ENCODE data around the gene DAGLB.
A peak's percentile ranks its signal among the peaks of the same experiment; 100 is the strongest.
"Not testable (repeated sequence)": the region's sequence is repeated elsewhere in the genome, so short reads cannot be mapped to it uniquely, and the experiment has no call there.

The DAGLB gene

DNA sequence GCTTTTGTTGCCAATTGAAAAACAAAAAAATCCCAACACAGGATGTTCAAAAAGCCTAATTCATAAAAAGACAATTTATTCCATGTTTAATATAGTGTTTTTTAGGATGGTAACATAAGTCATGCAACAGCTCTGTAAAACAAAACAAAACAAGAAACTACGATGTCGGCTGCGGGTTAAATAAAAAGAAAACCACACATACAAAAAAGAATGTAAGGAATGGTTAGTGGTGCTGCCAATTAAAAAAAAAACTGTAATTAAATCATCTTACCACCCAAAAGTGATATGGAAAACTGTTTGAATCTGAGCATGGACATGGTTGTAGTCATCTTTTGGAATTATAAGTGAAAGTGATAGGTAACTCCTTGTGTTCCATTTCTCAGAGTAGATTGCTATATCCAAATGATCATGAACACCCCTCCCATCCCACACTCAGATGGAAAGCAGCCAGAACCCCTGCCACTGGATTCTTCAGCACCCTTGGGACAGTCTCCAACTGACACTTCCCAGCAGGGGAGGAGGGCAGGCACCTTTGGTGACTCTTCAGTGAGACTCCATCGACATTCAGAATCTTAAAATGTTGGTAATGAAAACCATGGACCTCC is 14.3 kb upstream of the DAGLB start:
- DNase-seq: no peak

DNA sequence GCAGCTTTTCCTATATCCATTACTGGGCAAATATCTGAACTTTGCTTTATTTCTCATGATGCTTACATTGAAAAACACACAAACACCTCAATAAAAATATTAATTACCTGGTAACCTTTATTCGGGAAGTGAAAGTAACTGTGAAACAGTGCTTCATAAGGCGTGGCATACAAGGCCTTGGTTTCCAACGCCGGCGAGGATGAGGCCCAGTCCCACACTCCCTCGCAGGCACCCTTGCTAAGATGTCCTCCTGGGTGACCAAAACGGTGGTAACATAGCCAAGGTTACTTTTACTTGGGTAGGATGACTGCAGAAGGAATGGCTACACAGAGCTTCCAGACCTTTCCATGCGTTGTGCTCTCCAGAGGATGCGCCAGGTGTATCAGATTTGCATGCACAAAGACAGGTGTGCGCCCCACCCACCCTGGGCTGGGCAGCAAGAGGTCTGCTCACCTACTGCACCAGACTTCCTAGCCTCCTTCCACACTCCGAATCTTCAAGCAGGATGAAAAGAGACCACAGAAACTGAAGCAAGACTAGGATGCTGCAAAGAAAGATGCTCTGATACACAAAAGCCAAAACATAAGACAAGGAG is 13.3 kb upstream of the DAGLB start:
- no peak for DNase-seq

DNA sequence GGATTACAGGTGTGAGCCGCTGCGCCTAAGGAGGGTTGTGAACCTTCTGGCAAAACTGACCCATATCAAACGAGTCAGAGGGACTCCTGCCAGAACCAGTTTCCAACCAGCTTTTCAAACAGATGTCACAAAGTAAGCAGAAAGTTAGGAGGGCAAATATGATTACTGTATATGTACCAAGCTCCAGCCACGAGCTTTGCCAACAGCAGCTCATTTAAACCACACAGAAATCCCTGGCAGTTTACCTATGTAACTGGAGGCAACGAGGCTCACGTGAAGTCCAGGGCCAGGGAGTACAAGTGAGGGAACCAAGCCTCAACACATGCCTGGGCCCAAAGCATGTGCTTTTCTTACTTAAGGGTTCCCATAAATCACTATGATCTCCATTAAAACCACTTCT is 12.5 kb upstream of the DAGLB start:
- DNase-seq: no peak

DNA sequence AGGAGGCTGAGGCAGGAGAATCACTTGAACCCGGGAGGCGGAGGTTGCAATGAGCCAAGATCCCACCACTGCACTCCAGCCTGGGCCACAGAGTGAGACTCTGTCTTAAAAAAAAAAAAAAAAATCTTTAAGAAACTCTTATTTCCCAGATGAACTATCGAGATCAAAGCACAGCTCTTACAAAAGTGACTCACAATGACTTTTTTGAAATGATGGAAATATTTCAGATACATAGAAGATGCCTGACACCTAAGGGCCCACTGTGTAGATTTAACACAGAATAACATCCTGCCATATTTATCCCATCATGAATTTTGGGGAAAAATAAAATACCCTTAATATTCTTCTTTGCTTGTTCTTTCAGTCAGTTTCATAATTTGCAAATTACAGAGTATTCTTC is 10.9 kb upstream of the DAGLB start:
- not testable (repeated sequence) for DNase-seq

DNA sequence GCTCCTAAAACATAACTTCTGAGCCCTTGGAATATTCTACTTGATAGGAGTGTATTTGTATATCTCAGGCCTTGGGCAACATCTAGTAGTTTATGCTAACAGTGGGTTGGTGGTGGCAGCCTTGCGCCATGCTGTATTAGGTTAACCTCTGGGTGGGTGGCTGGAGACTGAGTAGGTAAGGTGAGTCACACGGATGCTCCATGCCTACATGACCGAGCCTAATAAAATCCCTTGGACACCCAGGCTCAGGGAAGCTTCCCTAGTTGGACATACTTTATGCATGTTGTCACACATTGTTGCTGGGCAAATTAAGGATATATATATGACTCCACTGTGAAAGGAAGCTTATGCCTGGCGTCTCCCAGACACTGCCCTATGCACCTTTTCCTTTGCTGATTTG is 6.0 kb upstream of the DAGLB start:
- DNase-seq: no peak

DNA sequence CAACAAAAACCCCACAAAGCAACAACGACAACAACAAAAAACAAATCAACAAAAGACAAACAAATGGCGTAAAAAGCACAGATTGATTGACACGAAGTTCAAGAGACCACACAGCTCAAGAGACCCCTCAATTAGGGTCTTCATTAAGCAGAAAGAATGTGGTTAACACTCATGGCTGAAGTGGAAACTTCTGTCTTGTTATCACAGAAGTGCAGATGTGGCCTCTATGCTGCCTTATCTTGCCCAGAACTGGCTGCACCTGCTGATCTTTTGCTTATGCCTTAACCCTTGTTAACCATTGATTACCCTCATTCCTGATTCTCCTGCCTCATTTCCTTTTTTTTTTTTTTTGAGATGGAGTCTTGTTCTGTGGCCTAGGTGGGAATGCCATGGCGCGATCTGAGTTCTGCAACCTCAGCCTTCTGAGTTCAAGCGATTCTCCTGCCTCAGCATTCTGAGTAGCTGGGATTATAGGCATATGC is 3.5 kb upstream of the DAGLB start:
- no peak for DNase-seq

DNA sequence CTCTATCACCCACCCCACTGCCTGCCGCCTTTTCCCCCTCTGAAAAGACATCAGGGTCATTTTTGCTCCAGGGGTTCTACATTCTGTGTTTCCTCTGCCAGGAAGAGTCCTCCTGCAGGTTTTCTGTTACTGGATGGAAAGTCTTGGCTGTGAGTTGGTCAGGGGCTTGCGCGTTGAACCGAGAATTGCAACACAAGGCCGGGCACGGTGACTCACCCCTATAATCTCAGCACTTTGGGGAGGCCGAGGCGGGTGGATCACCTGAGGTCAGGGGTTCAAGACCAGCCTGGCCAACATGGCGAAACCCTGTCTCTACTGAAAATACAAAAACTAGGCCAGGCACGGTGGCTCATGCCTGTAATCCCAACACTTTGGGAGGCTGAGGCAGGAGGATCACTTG is 2.8 kb upstream of the DAGLB start:
- DNase-seq: not testable (repeated sequence)

DNA sequence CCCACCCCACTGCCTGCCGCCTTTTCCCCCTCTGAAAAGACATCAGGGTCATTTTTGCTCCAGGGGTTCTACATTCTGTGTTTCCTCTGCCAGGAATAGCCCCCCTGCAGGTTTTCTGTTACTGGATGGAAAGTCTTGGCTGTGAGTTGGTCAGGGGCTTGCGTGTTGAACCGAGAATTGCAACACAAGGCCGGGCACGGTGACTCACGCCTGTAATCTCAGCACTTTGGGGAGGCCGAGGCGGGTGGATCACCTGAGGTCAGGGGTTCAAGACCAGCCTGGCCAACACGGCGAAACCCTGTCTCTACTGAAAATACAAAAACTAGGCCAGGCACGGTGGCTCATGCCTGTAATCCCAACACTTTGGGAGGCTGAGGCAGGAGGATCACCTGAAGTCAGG is 2.1 kb upstream of the DAGLB start:
- DNase-seq: not testable (repeated sequence)

DNA sequence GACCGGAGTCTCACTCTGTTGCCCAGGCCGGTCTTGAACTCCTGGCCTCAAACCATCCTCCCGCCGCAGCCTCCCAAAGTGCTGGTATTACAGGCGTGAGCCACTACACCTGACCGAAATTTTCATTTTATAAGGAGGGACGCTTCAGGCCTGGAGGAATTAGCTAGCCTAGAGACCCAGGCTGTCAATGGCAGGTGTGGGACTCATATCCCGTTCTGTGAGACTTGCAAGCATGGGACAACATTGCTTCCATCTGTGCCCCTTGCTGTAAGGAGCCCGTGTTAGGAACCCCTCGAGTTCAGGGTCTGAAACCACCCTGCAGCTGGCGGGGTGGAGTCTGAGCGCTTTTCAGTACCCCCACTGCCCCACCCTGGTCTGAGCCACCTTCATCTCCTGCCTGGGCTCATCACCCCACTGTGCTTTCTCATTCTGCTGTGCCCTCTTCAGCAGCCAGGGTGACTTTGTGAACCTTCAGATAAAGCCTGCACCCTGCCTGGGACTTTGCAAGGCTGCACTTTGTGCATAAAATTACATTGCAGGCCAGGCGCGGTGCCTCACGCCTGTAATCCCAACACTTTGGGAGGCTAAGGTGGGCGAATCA is 1.3 kb upstream of the DAGLB start:
- no peak for DNase-seq

DNA sequence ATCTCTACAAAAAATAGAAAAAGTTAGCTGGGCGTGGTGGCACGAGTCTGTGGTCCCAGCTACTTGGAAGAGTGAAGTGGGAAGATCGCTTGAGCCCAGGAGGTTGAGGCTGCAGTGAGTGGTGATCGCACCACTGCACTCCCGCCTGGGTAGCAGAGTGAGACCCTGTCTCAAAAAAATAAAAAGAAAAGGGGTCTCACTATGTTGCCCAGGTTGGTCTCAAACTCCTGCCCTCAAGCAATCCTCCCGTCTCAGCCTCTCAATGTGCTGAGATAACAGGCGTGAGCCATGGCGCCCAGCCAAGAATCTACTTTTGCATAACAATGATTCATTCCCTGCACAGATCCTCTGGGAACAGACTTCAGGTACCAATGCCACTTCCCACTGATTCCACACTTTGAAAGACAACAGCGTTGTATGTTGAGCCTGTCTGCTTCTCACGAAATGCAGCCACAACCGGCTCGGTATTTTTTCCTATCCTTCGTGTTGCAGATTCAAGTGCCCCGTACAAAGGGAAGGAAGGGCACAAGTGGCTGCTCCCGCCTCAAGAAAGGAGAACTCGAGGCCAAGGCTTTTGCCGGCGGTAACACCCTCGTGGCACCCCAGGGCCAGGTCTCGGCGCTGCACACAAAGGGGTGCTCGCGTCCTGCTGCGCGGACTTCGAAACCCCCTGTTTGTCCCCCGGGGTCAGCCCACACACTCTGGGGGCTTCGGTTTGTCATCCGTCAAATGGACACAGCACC is 745 bp downstream of the DAGLB start:
- DNase-seq: peak; percentile 31

DNA sequence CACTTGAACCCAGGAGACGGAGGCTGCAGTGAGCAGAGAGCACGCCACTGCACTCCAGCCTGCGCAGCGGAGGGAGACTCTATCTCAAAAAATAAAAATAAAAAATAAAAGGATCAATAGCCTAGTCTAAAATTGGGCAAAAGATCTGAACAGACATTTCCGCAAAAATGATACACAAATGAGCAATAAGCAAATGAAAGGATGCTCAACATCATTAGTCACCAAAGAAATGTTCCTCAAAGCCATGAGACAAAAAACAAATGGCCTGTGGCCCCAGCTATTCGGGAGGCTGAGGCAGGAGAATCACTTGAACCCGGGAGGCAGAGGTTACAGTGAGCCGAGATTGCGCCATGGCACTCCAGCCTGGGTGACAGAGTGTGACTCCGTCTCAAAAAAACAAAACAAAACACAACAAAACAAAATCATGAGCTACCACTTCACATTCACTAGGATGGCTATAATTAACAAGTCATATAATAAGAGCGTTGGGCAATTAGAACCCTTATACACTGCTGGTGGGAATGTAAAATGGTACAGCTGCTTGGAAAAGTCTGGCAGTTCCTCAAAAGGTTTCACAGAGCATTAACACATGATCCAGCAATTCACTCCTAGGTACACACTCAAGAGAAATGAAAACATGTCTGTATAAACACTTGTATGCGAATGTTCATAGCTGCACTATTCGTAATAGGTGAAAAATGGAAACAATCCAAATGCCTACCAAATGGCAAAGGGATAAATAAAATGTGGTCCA is 3.1 kb downstream of the DAGLB start:
- no peak for DNase-seq

DNA sequence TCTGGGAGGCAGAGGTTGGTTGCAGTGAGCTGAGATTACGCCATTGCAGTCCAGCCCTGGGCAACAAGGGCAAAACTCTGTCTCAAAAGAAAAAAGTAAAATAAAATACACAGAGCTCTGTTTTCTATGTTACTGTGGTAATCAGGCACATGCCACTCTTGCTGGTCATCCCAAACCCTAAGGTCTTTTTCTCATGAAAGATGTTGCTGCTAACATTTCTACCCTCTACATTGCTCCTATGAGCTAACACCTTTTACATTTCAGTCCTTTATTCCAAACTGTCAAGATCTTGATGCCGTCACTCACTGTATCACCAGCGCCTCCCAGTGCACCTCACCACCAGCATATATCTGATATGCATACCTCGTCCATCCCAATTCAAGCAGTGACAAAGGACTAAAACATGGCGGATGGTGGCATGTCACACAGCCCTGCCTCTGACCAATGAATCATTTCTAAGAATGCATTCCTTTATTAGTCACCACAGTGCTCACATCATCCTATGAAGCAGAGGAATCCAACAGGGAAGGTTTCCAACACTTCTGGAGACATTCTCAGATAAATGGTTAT is 4.3 kb downstream of the DAGLB start:
- no peak for DNase-seq

DNA sequence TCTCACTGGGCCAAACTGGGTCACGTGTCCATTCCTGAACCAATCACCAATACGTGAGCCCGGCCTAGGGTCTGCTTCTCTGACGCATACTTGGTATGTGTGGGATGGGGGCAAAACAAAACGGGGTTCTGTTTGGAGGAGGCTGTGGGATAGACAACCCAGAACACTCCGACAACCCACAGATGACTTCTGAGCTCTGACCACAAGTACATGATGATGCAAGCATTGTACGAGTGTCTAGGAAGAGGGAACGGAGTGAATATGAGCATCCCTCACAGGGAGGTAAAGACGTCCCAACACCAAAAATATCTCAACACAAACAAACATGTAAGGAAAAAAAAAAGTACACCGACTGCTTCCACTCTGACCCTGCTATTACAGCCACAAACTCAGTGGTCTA is 5.6 kb downstream of the DAGLB start:
- DNase-seq: no peak

DNA sequence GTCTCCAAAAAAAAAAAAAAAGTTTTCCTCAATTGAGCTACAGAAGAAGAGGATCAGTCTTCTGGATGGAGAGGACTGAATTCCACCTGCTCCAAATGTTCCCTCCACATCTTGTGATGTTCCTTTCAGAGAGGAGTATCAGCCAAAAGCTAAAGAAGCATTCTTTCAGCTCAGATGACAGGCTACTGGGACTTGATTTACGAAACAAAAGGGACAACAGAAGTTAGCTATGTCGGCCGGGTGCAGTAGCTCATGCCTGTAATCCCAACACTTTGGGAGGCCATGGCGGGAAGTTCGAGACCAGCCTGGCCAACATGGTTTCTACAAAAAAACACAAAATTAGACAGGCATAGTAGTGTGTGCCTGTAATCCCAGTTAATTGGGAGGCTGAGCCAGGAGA is 7.4 kb downstream of the DAGLB start:
- no peak for DNase-seq

DNA sequence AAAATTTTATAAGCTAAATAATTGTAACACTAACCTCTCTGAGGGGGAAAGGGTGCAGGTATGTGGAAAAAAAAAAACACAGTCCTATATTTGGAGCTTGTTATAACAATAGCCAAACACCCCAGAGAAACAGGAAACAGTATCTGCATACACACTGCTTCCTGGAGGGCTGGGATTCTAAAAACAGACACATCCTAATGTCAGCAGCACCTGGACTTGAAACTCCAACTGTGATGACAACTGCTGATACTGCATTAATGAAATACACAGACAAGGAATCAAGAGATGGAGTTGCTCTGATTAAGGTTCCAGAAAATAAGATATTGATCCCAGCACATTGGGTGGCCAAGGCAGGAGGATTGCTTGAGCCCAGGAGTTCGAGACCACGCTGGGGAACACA is 9.3 kb downstream of the DAGLB start:
- DNase-seq: no peak

DNA sequence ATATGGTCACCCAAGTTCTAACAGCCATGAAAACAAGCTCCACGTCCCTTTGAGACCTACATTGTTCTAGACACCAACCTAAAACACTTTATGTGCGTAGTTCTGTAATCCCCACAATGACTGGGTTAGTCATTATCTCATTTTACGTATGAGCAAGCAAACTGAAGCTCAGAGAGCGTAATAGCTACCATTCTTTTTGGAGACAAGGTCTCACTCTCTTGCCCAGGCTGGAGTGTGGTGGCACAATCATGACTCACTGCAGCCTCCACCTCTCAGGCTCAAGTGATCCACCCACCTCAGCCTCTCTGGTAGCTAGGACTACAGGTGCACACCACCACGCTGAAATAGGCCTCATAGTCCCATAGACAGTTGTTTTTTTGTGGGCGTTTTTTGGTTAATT is 10.5 kb downstream of the DAGLB start:
- no peak for DNase-seq

DNA sequence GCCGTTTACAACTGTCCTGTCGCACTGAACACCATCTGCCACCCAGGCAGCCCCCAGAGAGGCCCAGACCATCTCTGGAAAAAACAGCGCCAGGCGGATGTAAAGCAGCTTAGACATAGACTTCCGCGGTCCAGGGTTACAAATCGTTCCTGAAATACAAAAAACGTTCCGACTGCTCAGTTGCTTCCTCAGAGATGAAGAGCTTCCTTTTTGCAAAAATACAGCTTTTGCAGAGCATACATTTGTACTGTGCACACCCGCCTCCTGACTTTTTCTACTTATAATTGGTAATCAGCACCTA is 11.4 kb downstream of the DAGLB start:
- peak; percentile 8 for DNase-seq

DNA sequence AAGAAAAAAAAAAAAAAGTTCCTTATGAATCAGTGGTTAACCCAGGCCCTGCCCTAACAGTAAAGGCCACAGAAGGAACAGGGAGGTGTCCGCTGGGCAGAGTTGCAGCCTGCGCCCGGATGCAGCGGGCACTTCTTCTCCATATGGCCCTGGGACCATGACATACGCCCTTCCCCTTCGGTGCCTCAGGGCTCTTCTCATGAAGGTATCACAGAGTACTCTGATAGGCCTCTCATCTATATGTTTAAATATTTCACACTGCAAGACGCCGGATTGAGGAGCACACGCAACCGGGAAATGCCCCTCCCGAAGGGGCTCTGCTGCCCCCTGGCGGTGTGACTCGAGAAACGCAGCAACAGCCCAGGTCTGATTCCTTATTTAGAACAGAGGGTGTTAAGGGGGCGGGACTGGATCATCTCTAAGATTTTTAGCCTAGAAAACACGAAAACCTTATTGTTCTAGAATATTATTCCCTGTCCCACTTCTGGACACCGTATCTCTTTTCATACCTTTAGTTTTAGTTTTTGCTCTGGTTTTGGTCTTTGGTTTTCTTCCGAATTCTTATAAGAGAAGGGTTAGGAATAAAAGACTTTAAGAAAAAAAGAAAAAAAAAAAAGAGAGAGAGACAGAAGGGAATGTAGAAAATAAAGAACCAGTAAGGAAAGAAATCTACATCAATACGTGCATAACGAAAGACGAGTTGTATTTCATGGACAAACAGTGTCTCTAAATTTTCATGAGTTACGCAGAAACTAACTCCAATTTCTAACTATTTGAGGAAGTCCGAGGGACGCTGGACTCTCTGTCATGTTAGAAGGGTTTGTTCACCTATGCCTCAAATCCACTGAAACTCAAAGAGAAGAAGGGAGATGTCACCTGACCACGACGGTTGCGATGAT is 12.0 kb downstream of the DAGLB start:
- DNase-seq: peak; percentile 91

DNA sequence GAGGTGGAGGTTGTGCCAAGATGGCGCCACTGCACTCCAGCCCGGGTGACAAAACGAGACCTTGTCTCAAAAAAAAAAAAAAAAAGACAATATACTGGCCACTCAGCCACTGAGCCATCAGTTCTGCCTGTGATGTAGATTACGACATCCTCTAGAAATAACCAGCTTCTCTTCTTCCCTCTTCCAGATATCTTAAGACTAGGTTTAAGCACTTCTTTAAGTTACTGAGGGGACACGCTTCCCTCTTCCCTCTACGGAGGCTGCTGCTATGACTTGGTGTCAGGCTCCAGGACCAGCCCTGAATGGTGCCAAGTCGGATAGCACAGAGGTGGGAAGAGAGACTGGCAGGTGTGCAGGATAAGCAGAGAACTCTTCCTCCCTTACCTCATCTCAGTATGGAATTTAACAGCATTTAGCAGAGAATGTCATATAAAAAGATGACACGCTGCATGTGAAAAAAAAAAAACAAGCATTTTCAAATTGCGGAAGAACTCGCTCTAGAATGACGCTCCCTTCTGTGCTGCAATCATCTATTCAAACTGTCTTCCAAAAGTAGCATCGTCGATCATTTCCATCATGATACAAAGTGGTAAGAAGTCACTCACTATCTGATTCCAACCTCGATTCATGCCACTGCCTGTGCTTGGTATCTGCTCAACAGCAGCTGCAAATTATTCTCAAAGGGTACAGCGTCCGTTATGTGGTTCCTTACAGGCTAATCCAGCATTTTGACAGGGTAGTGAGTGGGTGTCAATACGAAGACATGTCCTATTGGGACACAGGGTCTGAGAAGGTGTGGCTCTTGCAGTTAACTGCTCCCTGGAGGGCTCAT is 13.8 kb downstream of the DAGLB start:
- no peak for DNase-seq

DNA sequence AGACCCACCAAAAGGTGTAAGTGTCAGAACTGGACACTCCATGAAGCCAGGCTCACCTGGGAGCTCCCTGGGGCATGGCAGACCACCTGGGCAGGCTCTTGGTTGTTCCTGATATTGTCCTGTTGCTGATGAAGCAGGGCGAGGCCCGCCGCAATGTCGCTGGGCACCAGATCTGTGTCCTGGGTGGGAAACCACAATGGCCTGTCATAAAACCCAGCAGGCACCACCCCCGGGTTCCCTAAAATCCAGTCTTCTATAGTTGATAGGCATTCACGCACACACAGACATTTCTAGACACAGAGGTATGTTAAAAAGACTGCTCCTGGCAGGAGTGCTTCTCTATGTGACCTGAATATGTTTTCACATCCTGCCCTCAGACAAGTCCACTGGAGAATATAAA is 15.0 kb downstream of the DAGLB start:
- no peak for DNase-seq

DNA sequence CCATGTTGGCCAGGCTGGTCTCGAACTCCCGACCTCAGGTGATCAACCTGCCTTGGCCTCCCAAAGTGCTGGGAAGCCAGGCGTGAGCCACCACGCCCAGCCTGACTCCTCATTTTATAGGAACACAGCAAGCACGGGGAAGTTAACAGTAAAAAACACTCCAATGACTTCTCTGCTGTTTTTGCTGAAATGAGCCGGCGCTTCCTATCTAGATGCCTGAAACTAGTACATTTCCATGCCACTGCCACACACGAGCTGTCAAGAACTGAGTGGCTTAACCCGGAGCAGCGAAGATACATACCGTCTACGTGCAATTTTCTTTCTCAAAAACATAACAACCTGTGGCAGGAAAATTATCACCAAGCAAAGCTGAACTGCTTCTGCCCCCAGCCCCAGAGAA is 16.8 kb downstream of the DAGLB start:
- DNase-seq: no peak
